Measurements from ENCODE around the gene KRT78.

DNA sequence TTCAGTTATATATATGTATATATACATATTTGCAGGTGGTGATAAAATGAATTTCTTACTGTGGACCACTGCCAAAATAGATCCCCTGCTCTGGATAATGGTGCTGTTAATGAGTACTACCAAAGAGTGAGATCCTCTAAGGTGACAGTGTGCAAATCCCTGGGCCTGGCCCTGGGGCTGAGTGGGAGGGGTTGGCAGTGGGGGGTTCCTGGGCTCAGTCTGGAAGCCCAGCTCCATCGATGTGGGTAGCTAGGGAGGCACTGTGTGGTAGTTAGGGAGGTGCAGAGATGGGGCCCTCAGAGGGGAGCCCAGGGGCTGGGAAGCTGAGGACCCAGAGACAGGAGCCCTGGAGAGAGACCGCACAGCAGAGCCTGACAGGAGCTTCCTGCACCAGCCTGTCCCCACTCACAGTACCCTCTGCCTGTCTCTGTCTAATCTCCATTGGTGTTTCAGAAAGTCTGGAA, 47.0 kb upstream of the KRT78 start:
- no peak for TF ChIP-seq TAF1 (conservative IDR thresholded peaks at IDR 0.05)
- TF ChIP-seq, protein P1, sequence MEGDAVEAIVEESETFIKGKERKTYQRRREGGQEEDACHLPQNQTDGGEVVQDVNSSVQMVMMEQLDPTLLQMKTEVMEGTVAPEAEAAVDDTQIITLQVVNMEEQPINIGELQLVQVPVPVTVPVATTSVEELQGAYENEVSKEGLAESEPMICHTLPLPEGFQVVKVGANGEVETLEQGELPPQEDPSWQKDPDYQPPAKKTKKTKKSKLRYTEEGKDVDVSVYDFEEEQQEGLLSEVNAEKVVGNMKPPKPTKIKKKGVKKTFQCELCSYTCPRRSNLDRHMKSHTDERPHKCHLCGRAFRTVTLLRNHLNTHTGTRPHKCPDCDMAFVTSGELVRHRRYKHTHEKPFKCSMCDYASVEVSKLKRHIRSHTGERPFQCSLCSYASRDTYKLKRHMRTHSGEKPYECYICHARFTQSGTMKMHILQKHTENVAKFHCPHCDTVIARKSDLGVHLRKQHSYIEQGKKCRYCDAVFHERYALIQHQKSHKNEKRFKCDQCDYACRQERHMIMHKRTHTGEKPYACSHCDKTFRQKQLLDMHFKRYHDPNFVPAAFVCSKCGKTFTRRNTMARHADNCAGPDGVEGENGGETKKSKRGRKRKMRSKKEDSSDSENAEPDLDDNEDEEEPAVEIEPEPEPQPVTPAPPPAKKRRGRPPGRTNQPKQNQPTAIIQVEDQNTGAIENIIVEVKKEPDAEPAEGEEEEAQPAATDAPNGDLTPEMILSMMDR (IDR thresholded peaks at IDR 0.05; ENCODE audit: low read depth, low read length, missing input control): no peak
- TF ChIP-seq RXRA (IDR thresholded peaks at IDR 0.05): no peak
- TF ChIP-seq, protein P2, sequence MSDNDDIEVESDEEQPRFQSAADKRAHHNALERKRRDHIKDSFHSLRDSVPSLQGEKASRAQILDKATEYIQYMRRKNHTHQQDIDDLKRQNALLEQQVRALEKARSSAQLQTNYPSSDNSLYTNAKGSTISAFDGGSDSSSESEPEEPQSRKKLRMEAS (IDR thresholded peaks at IDR 0.05): no peak
- no peak for TF ChIP-seq RAD21 (IDR thresholded peaks at IDR 0.05)
- no peak for TF ChIP-seq HNF4A (conservative IDR thresholded peaks at IDR 0.05)
- TF ChIP-seq GABPA (IDR thresholded peaks at IDR 0.05 in 1 of 2, conservative IDR thresholded peaks at IDR 0.05 in 1 of 2): no peak
